DMS79 treated with DMSO at 0.1 percent for 48 hours (cell line): ENCODE results near the gene KCNJ5.
A peak's percentile ranks its signal among the peaks of the same experiment; 100 is the strongest.

Experiments used
- DNase-seq: peaks from one replicate; lab custom pipeline; 2025; lab: John Stamatoyannopoulos, UW

Gene KCNJ5

DNA sequence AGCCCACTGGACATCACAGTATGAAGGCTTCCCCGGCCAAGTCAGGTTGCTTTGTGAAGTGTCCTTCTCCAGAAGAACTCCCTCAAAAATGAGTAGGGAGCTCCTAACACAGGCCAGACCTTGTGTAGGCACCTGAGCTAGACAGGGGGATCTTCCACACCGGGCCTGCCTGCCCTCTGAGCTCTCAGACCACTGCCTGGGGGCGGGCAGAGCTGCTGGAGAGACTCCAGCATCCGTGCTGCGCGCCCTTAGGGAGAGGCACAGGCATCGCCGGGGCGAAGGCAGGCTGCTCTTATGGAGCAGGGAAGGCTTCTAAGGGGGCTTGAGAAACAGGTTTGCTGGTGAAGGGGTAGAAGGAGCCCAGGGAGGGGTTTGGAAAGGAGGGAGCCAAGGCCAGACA, 4.4 kb downstream of the KCNJ5 start:
- no peak for DNase-seq

- DNase-seq: no peak
Measured at GRCh38 chr11:128896356-128896755, 5.2 kb downstream of the KCNJ5 start.

- no peak for DNase-seq
Measured at GRCh38 chr11:128897826-128898225, 6.7 kb downstream of the KCNJ5 start.

- no peak for DNase-seq
Measured at GRCh38 chr11:128898580-128899344, 7.6 kb downstream of the KCNJ5 start.

DNA sequence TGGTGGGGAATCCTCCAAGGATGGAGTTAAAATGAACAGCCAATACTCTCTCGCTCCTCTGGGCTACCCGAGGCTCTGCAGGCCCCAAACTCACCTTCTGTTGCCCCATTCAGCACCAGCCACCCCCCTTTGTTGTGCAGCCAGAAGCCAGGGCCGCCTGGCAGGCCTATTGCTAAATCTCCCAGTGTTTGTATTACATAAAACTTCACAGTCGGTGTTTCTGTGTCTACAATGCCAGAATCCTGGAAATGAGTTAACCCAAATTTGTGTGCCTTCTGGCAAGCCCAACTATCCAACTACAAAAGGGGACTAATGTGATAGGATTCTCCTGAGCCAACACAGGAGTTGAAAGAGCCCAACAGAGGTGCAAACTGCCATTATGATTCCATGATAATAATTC, 9.3 kb downstream of the KCNJ5 start:
- no peak for DNase-seq

- DNase-seq: no peak
Measured at GRCh38 chr11:128901653-128902514, 10.7 kb downstream of the KCNJ5 start.

GRCh38 chr11:128902515-128903066, 11.4 kb downstream of the KCNJ5 start:
- no peak for DNase-seq

DNA sequence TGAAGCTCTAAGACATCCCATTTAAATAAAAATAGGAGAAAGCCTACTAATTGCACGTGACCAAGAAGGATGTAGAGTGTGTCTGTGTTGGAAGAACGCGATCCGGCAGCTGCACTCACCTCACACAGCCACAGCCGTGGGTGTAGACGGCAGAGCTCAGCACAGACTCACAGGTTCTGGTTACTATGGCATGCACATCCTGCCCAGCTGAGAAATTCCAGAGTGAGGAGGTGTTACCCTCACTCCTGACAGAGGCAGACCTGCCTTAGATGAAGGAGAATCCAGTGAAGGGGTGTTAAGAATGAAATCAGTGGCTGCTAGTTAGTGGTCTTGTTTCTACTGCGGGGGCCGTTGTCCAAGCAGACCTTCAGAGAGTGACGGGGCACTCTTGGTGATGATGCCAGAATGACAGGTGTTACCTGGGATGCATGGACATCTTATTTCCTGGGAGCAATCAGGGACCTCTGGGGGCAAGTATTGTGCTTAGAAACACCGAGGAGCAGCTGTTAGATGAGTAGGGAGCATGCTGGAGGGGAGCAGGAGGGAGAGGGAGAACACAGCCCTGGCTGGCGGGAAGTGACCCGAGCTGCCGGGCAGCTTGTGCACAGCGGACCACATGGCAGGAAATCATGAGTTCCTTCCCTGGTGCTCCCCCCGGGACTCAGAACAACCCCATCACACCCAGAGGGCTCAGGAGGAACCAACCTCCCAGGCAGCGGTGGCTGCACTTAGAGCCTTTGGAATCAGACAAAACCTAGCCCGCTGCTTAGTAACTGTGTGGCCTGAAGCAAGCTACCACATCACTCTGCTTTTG, 12.3 kb downstream of the KCNJ5 start:
- no peak for DNase-seq

GRCh38 chr11:128904303-128904655, 13.1 kb downstream of the KCNJ5 start:
- DNase-seq: no peak

DNA sequence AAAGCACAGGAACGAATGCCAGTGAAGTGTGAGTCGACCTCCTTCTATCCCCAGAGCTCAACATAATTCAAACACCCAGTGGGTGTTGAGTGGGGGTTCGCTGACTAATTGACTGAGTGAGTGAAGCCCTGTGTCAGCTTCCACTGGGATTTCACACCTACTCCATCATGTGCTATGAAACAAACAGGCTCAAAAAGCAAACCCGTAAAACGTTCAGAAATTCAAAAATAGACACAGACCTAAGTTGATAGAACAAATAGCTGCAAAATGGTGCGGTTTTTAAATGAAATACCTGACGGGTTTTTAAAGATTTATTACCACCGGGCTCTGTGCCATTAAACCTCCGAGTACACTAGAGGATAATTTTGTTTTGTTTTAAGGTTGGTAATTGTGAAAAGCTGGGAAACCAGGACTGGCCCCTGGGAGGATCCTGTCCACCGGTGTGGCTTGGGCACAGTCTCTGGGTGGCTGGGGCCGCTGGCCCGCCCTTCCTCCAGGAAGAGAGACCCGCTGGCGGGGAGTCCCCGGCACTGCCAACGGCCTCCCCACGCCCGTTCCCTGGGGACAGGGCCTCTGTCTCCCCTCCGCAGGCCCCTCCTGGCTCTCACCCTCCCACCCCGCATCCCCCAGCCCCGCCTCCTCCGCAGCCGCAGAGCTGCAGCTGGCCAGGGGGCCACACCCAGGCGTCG, 13.6 kb downstream of the KCNJ5 start:
- DNase-seq: peak; percentile 66

DNA sequence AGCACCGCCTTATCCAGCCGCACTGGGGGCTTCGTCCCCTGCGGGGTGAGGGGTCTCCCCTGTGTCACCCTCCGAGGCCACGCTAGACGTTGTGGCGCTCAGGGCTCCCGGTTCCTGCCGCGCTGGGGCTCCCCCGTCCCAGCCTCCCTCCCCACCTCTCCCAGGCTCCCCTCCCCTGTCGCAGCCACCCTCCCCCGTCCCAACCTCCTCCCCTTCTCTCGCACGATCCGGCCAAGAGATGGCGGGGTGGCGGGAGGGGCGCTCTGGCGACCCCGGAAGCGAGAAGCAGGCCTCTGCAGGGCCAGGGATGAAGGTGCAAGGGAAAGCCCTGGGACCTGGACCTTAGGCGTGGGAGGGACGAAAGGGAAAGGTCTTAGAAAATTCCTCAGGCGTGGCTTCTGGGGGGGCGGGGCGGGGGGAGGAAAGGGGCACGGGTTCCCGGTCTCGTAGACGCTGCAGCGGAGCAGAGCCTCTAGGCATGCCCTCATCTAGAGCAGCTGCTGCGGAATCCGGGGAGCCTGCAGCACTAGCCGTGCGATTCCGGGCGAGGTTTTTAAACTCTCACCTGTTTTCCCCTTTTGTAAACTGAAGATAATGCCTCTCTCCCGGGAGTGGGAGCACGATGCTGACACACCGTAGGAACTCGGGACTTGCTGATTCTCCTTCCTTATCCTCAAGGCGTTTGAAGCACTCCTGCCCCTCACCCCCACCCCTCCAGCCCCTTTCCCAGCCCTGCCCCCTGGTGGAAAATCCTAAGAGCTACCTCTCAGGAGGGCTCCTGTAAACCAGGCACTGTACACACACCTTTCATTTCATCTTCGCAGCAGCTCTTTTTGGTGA, 14.4 kb downstream of the KCNJ5 start:
- peak; percentile 83 for DNase-seq

GRCh38 chr11:128906185-128907050, 15.3 kb downstream of the KCNJ5 start:
- no peak for DNase-seq

DNA sequence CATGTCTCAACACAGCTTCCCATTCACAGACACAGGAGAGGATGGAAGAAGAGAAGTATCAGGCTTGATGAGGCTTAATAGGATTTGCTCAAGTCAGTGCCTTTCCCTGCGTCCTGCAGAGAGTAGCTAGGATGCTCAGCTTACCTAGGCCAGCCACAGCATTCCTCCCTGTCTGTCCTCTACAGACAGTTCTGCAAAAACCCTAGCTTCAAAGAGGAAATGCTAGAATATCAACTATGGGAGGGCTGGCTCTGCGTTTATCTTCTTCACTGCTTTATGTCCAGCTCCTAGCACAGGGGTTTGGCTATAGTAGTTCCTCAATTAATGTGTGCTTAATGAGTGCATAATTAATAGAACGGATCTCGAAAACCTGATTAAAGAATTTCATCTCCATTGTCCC, 16.4 kb downstream of the KCNJ5 start:
- DNase-seq: no peak

DNA sequence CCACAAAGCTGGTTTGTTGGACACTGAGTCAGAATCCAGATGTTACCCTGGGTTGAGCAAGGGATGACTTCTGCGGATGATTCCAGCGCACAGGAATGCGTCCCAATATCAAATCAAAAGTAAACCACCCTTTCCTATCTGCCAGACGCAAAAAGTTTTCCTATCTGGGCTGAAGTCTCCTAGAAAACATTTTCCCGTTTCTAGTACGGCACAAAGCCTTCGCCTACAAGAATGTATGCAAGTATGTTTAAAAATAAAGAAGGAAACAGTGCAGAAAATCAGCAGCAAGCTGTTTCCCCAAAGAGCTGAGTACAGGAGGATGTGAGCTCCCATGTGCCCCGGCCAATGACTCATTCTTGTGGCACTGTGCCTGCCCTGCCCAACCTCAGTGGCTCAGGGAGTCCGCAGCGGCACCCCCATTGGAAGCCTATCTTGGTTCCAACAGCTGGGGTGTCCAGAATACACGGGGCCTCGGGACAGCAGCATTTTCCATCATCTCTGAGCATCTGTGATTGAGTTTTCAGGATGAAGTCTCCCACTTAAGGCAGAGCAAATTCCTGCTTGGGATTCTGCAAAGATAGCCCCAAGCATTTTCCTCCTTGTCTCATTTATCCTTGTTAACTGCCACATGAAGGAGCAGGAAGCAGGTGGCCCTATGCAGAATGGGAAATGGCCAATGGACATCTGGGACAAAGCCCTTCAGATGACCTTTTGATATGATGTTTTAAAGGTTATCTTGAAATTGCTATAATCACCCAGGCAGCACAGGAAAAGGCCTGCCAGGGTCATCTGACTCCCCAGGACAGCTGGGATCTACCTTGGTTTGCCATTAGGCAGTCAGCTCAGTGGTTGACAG, 17.5 kb downstream of the KCNJ5 start:
- no peak for DNase-seq

GRCh38 chr11:128909438-128910125, 18.4 kb downstream of the KCNJ5 start:
- no peak for DNase-seq

DNA sequence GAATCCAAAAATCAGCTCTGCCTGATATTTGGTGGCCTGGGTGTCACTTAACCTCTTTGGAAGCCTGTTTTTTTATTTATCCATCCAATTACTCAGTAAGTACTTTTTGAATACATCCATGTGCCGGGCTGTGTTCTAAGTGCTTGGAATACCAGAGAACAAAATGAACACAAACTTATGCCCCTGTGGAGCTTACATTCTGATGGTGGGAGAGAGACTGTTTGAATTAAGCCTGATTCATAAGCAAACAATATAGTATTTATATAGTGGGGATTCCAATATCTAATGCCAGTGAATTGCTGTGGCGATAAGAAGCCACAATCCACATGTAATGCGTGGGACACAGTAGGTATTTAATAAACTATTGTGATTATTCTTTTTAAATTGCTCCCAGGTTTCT, 19.4 kb downstream of the KCNJ5 start:
- no peak for DNase-seq

DNA sequence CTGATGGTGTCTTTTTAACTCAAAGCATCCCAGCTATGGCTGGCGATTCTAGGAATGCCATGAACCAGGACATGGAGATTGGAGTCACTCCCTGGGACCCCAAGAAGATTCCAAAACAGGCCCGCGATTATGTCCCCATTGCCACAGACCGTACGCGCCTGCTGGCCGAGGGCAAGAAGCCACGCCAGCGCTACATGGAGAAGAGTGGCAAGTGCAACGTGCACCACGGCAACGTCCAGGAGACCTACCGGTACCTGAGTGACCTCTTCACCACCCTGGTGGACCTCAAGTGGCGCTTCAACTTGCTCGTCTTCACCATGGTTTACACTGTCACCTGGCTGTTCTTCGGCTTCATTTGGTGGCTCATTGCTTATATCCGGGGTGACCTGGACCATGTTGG, 20.1 kb downstream of the KCNJ5 start:
- DNase-seq: no peak

DNA sequence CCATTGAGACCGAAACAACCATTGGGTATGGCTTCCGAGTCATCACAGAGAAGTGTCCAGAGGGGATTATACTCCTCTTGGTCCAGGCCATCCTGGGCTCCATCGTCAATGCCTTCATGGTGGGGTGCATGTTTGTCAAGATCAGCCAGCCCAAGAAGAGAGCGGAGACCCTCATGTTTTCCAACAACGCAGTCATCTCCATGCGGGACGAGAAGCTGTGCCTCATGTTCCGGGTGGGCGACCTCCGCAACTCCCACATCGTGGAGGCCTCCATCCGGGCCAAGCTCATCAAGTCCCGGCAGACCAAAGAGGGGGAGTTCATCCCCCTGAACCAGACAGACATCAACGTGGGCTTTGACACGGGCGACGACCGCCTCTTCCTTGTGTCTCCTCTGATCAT, 20.5 kb downstream of the KCNJ5 start:
- no peak for DNase-seq
